Stimulated activated CD8-positive, alpha-beta memory T cell treated with anti-CD3 and anti-CD28 coated beads, Interleukin-4, amount 100 ng/mL, for 24 hours (primary cell): ENCODE data around the gene PSKH1.
"Not testable (repeated sequence)": the region's sequence is repeated elsewhere in the genome, so short reads cannot be mapped to it uniquely, and the experiment has no call there.

Experiments used
- DNase-seq: peaks from one replicate; pipeline ENCODE4 v3.0.0-alpha.2; 2020; ENCODE audit warnings: low read depth

PSKH1 gene

DNA sequence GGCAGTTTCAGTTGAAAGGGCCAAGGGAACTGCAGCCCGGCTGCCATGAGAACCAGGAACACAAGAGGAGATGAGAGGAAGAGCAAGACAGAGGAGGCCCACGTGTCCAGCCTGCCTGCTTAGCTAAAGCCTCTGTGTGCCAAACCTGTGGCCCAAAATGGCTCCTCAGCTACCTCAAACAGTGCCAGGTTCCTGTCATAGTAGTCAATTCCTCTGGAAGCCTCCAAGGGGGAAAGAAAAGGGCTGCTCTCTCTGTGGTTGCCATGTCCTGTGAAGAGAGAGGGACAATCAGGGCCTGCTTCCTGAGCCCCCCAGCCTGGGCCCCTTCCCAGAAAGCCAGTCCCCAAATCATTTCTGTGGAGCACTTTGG lies 70.2 kb downstream of the PSKH1 start:
- no peak for DNase-seq

GRCh38 chr16:67963662-67964321 lies 70.7 kb downstream of the PSKH1 start:
- no peak for DNase-seq

DNA sequence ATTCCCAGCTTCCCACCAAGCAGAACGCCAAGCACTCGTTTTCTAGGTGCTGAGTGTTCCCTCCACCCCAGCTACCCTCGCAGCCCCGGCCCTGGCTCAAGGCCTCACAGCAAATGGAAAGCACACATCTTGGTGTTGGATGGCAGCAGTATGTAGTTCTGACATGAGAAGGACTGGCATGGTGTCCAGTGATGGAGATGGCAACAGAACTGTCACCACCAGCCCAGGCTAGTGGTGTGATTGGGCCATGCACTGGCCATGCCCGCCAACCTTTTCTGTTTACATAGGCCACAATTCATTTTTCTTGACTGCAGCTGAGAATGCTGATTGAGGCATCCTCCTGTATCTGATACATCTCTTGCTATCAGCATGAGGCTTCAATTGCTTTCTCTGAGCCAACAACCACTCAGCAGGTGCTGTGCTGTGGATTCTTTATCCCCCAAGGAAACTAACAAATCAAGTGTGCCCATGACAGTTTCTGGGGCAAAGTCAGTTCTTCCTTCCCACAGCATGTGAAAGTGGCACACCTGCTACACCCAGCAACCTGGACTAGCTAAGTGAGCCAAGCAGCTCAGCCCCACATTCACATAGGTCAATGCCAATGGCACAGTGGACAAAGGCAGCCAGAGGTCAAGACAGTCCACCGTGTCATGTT lies 71.5 kb downstream of the PSKH1 start:
- no peak for DNase-seq

- no peak for DNase-seq
Measured at GRCh38 chr16:67965668-67966548, 72.9 kb downstream of the PSKH1 start.

DNA sequence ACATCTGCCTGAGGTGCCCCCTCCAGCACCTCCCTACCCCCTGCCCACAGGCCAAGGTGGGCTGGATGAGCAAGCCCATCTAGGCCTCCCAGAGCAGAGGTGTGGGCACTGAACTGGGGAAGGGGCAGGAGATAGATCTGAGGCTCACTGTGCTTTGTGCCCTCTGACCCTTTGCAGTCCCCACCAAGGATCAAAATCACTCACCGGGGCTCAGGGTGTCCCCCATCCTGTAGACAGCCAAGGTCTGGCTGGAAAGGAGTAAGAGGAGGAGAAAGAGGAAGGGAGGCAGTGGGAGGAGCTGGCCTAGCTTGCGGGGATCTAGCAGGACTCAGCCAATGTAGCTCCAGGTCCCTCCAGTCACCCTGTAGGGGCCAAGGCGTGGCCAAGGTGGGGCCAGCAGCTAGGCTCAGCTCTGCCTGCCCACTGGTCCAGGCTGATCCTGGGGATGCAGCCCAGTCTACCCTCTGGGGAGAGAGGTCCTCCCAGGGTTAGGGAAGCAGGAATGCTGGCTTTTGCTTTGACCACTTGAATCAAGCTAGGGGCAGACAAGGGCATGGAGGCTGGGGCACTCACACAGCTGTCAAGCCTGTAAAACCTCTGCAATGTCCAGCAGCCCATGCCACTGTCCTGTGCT lies 73.6 kb downstream of the PSKH1 start:
- no peak for DNase-seq

- DNase-seq = no peak
Measured at GRCh38 chr16:67967183-67967957, 74.3 kb downstream of the PSKH1 start.

- DNase-seq = peak; percentile 24
Measured at GRCh38 chr16:67967958-67968399, 74.9 kb downstream of the PSKH1 start.

DNA sequence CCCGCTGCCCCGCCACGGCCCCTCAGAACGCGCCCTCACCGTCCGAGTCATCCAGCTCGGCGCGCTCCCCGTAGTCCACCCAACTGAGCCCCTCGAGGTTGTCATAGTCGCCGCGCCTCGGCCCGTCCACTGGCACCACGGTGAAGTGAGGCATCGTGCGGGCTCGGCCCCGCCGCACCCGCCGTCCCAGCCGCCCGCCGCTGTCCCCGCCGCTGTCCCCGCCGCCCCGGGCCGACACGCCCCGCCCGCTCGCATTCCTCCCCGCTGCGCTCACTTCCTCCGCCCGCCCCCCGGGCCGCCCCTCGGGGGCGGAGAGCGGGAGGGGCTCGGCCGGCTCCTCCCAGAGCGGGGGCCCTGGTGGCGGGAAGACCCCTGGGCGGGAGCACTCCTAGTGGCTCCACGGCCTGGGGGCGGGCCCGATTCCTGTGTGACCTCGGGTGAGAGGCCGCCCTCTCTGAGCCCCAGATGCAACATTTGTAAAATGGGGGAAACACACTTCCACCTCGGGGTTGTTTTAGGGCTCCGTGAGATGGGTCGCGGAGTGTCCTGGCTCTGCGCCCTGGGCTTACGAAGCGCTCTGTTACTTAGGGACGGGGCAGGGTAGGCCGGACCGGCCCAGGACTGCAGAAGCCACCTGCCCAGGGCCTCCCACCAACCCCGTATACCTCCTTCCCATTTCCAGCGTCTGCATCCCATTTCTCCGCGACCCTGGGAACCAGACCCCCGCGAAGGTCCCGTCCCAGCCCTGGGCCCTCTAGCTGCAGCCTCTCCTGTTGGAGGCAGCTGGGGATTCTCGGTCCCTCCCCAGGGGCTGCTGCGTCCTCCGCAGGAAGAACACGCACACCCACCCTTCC lies 75.6 kb downstream of the PSKH1 start, which contains the start of gene SLC12A4:
Gene SLC12A4 (minus strand): TSS at position 238 of the 854 bp plus-strand sequence. CDS start 84 bp downstream, at position 154.
- peak; percentile 84 for DNase-seq

- no peak for DNase-seq
Measured at GRCh38 chr16:67969254-67970039, 76.4 kb downstream of the PSKH1 start.

GRCh38 chr16:67971111-67971510 lies 78.1 kb downstream of the PSKH1 start:
- no peak for DNase-seq

DNA sequence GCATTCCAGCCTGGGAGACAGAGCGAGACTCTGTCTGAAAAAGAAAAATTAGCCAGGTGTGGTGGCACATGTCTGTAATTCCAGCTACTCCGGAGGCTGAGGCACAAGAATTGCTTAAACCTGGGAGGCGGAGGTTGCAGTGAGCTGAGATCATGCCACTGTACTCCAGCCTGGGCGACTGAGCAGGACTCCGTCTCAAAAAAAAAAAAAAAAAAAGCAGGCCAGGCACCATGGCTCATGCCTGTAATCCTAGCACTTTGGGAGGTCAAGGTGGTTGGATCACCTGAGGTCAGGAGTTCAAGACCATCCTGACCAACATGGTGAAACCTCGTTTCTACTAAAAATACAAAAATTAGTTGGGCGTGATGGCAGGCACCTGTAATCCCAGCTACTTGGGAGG lies 79.2 kb downstream of the PSKH1 start:
- DNase-seq = not testable (repeated sequence)

DNA sequence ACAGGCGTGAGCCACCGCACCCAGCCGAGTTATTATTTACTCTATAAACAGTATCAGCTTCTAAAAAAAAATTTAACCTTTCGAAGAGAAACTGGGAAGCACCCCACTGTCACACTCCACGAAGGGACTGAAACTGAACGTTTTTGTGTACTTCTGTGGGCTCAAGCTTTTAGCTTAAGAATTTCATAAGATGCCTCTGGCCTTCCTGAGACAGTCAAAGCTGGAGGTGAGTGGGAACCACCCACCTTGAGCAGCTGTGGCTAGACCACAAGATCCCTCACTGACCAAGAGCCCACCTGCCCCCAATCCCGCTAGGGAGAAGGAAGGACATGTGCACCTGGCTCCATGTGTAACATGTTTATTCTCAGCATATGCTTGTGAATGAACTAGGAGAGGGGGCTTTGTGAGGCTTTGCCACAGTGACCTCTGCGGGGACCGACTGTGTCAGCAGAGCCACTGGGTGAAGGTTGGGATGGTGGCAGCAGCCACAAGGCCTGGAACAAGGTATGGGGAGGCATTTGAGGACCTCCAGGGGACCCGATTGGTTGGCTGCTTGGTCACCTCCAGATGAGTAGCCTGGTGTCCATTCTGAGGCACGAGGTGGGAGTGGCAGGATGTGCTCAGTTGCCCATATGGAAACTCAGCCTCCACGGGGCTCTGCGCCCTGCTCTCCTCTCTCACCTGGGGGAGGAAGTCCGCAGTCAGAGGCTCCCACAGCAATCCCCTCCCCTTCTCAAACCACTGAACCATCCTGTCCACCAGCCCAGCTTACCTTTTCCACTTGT lies 82.5 kb downstream of the PSKH1 start:
- DNase-seq = no peak

DNA sequence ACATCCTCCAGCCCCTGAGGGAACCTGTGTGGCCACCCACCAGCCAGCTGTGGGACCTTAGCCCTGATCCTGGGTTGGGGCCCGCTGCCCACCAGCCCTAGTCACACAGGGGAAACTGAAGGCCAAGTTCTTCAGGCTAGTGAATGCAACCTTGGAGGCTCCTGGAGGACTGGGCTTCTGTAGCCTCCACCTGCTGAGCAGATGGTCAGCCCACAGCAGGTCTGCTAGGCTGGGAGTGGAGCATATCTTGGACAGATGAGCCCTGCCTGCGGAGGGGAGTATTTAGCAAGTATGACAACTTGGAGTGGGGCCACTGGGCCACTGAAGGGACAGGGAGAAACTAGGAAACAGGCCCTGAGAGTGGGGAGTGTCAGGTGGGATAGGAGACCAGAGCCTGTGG lies 83.2 kb downstream of the PSKH1 start:
- DNase-seq = no peak

DNA sequence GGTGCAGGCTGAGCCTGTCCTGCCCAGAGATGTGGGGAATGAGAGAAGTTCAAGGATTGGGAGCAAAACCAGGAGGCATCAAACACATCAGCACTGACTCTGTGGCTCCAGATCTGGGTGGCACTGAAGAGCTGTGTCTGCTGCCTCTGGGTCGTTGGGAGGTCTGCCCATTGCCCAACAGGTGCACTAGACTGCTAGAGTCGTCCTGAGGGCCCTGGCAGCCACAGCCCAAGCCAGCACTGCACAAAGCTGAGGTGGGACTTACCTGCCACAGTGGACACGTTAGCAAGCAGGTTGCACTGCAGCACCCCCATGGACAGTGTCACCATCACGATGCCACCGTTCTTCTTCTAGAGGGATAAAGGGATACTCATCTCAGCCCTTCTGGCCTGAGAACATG lies 84.0 kb downstream of the PSKH1 start:
- no peak for DNase-seq

DNA sequence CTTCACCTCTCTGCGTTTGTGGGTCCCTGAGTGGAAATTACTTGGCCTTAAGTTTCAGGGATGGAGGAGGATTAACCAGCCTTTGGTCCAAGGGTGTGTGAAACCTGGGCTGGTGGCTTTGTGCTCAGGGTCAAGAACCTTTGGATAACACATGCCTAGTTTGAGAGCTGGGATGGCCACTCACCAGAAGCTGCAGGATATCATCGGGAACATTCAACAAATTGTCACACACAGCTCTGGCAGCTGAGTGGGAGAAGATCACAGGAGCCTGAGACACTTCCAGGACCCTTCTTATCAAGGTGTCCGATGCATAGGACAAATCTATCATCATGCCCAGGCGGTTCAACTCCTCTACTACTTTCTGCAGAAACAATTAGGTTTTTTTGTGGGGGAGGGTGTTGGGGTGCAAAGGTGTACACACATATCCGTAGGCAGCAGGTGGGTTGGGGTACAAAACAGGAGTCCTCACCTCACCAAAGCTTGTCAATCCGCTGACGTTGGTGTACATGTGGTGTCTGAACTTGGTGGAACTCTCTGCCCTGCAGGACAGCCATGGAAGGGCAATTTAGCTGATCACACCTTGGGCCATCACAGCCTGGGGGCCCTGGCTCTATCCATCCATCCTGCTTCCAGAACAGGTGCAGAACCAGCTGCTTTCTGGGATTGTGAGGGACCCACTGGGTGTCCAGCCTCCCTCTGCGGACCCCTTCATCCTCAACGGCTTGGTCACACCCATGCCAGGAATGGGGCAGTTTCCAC lies 84.6 kb downstream of the PSKH1 start:
- no peak for DNase-seq
